Kidney epithelial cell (primary cell): Measurements from ENCODE around the gene ASXL2. TPM values are rescaled to one million over a fixed set of nuclear protein-coding genes. Genes with fewer than 3 reads are reported as not detected.
A peak's percentile ranks its signal among the peaks of the same experiment; 100 is the strongest.

Source experiments
- DNase-seq: peaks from one replicate; pipeline ENCODE4 v3.0.0-alpha.2; 2010; ENCODE audit warnings: low read depth
- H3K27me3 ChIP-seq: 2 replicates; pipeline ENCODE4 v1.6.0; 2011; ENCODE audit warnings: low read length; ENCODE audit not compliant: control insufficient read depth, insufficient read depth
- H3K36me3 ChIP-seq: 2 replicates; pipeline ENCODE4 v1.5.1; 2011; ENCODE audit warnings: low read length; ENCODE audit not compliant: control insufficient read depth, insufficient read depth
- H3K4me3 ChIP-seq: 2 replicates; pipeline ENCODE4 v1.5.1; 2011; ENCODE audit warnings: low read depth, mild to moderate bottlenecking, control low read depth, low read length
- total RNA-seq: library from RNA; depleted of rRNA; stranded (reverse); fragments of >200 nt; gene quantifications from 2 replicates; pipeline ENCODE4 v1.2.3, GENCODE V29; 2015
- TF ChIP-seq, protein P1 (sequence below): IDR thresholded peaks from 2 replicates; pipeline ENCODE4 v1.5.1; 2011; ENCODE audit warnings: mild to moderate bottlenecking, moderate library complexity, low read length, control low read depth, inconsistent platforms; ENCODE audit not compliant: insufficient read depth, poor library complexity, severe bottlenecking

The ASXL2 gene
- total RNA-seq, result 16.8 and 18.6 TPM in 2 replicates

DNA sequence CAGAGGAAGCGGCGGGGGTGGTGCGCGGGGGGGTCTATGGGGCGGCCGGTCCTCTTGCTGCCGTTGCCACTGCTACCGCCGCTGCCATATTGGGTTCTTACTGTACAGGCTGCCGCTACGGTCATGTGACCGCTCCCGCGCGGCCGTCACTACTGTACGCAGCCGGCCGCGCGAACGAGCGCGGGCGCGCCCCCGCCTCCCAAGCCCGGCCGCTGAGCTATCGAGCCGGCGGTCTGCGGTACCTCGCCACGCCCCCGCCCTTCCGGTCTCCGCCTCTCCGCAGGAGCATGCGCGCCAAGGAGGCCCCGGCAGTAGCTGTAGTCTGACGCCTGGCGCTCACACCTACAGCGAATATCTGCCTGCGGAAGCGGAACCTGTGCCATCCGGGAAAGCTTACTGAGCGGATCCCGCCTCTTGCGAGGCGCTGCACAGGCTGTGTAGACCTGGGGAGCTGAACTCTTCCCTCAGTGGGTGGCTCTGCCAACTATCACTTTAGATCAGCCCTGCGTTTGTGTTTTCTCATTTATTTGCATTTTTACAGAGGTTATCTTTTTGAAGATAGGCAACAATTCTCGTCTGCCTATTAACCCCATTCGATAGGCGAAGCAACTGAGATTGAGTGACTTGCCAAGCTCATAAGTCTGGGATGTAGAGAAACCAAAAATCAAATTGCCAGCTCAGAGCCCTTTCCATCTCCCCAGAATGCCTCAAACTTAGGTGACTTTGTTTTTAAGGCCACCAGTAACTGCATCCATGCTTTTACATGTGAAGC is at the start of gene ASXL2:
TSS of gene ASXL2 (minus strand) at position 127 of the 772 bp plus-strand sequence. CDS start 265 bp downstream, outside the sequence.
- Histone ChIP-seq H3K27me3 (no peaks in the 10 kb centered on the region), H3K36me3 (no peaks in the 10 kb centered on the region), H3K4me3 (peak within 1 kb of the TSS; percentile 93)
- TF ChIP-seq, protein P1, sequence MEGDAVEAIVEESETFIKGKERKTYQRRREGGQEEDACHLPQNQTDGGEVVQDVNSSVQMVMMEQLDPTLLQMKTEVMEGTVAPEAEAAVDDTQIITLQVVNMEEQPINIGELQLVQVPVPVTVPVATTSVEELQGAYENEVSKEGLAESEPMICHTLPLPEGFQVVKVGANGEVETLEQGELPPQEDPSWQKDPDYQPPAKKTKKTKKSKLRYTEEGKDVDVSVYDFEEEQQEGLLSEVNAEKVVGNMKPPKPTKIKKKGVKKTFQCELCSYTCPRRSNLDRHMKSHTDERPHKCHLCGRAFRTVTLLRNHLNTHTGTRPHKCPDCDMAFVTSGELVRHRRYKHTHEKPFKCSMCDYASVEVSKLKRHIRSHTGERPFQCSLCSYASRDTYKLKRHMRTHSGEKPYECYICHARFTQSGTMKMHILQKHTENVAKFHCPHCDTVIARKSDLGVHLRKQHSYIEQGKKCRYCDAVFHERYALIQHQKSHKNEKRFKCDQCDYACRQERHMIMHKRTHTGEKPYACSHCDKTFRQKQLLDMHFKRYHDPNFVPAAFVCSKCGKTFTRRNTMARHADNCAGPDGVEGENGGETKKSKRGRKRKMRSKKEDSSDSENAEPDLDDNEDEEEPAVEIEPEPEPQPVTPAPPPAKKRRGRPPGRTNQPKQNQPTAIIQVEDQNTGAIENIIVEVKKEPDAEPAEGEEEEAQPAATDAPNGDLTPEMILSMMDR, result no peak
- peak; percentile 88 for DNase-seq

DNA sequence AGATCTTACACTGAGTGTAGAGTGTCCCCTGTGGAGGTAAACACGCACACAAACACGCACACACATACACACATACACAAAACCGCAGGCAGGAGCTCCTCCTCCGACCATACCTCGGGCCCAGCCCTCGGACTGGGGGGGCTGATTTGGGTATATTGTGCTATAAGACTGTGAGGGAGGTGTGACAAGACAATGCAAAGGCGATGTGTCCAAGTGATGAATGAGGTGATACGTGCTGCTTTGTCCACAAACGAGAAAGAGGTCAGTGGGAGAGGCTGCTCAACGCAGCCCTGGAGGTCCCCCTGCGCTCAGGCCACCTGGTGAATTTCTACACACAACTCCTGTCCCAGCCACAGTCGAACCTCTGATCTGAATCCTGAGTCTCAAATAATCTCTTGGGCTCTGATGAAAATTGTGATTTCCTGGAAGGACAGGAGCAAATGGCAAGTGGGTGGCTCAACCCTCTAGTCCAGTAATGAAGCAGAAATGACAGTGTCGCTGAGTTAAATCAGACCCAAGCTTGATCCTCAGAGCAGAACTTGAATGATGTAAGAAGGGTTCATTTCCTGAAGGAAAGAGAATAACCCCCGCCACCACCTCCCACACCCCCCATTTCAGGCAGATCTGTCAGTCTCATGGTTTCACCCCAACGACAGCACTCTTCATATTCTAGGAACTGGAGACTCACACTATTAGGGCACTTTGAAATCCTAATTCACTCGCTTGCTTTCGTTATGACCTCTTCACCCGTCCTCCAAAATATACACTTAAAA is 48.9 kb upstream of the ASXL2 start:
- no peak overlapping the region for H3K4me3 ChIP-seq
- H3K36me3 ChIP-seq, result peaks cover 5% of the 10 kb centered on the region
- TF ChIP-seq, protein P1, result no peak
- no peaks in the 10 kb centered on the region for H3K27me3 ChIP-seq
- DNase-seq, result no peak

DNA sequence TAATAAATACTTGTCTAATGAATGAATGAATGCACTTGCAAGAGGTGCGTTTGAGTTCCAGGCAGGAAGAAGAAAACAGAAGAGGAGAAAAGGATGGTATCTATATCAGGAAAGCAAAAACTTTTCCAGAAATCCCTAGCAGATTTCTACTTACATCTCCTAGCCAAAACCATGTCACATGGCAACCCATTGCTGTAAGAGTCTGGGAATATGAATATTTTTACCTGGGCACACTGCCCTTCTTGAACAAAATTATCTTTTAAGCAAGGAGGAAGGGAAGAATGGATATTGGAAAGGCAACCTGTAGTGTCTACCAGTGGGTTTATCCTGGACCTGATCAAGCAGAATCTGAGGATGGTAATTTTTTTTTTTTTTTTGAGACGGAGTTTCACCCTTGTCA is 44.2 kb upstream of the ASXL2 start:
- no peak for DNase-seq
- TF ChIP-seq, protein P1, result no peak
- H3K4me3 ChIP-seq, result no peak overlapping the region

DNA sequence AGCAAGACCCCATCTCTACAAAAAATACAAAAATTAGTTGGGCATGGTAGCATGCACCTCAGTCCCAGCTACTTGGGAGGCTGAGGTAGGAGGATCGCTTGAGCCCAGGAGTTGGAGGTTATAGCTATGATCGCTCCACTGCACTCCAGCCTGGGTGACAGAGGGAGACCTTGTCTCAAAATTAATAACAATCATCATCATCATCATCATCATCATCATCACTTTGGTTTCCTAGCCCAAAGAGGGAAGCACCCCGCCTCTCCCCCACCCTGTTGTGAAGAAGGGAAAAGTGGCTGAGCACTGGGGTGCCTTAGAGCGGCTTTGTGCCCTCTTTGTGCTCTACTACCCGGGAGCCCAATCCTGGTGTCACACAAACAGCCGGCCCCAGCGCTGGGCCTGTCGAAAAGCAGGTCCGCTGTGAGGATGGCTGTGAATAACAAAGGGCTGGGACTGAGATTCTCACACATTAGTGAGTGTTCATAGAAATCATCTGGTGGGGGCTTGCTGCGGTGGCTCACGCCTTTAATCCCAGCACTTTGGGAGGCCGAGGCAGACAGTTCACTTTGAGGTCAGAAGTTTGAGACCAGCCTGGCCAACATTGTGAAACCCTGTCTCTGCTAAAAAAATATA is 42.6 kb upstream of the ASXL2 start:
- H3K36me3 ChIP-seq, result no peaks in the 10 kb centered on the region
- no peak overlapping the region for H3K4me3 ChIP-seq
- H3K27me3 ChIP-seq, result no peaks in the 10 kb centered on the region
- no peak for DNase-seq
- TF ChIP-seq, protein P1, result no peak

More for the DNA sequence above, 44.2 kb upstream of the ASXL2 start:
- Histone ChIP-seq H3K27me3 (no peaks in the 10 kb centered on the region), H3K36me3 (peaks cover 1% of the 10 kb centered on the region)

DNA sequence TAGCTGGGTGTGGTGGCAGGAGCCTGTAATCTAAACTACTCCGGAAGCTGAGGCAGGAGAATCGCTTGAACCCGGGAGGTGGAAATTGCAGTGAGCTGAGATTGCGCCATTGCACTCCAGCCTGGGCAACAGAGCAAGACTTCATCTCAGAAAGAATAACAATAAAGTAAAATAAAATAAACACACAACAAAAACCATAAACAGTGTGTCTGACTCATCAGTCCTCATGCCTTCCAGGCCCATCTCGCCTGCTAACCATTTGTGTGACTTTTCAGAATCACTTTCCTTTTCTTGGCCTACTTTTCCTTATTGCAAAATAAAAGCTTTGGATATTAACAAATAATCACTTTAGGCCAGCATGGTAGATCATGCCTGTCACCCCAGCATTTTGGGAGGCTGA is 42.0 kb upstream of the ASXL2 start:
- TF ChIP-seq, protein P1, result no peak
- H3K27me3 ChIP-seq, result no peaks in the 10 kb centered on the region
- no peak for DNase-seq
- H3K4me3 ChIP-seq, result no peak overlapping the region
- no peaks in the 10 kb centered on the region for H3K36me3 ChIP-seq
